Prostate gland (tissue), 2 donors: ENCODE results near the gene GLRA3. TPM values are rescaled to one million over a fixed set of nuclear protein-coding genes. Genes with fewer than 3 reads are reported as not detected.

Experiments
- DNase-seq: peaks from one replicate; pipeline ENCODE4 v3.0.0-alpha.2; 2019; ENCODE audit warnings: low spot score
- H3K27ac ChIP-seq, 2 donors: fragments of 200-600 bp; sonication (generic); 2 replicates each; pipeline ENCODE4 v1.5.1; 2017 to 2019
- H3K27me3 ChIP-seq: fragments of 200-600 bp; sonication (generic); replicated peaks from 2 replicates; pipeline ENCODE4 v1.5.1; 2019; ENCODE audit not compliant: insufficient read depth
- H3K36me3 ChIP-seq, 2 donors: fragments of 200-600 bp; sonication (generic); 1 replicate in 1 of 2; 2 replicates in 1 of 2; pipeline versions ENCODE4 v1.5.1 to v1.8.1; 2017 to 2019
- H3K4me1 ChIP-seq: fragments of 200-600 bp; sonication (generic); replicated peaks from 2 replicates; pipeline ENCODE4 v1.5.1; 2019
- H3K4me3 ChIP-seq, 2 donors: fragments of 200-600 bp; sonication (generic); 2 replicates each; pipeline ENCODE4 v1.5.1; 2017 to 2019
- H3K9me3 ChIP-seq: fragments of 200-600 bp; sonication (generic); 2 replicates; pipeline ENCODE4 v1.5.1; 2017
- CTCF ChIP-seq, 4 experiments: fragments of 200-600 bp in 2 of 4; fragments of 450-650 bp in 2 of 4; sonication (generic) in 2 of 4; IDR thresholded peaks; 1 replicate in 3 of 4; 2 replicates in 1 of 4; pipeline ENCODE4 v1.5.1; 2016 to 2019; ENCODE audit warnings: antibody characterized with exemption in 4 of 4, mild to moderate bottlenecking in 2 of 4, moderate library complexity in 2 of 4
- POLR2A ChIP-seq: fragments of 450-650 bp; IDR thresholded peaks from one replicate; pipeline ENCODE4 v1.6.1; 2016; ENCODE audit warnings: antibody characterized with exemption, mild to moderate bottlenecking
- POLR2AphosphoS5 ChIP-seq: sonication (generic); formaldehyde crosslinking; IDR thresholded peaks from one replicate; pipeline ENCODE4 v1.6.1; 2017; ENCODE audit warnings: antibody characterized with exemption
- WGBS: methylation state at CpG from one replicate; pipeline ENCODE4 v1.1.5; 2018; 5-methylcytosine and 5-hydroxymethylcytosine counted together
- intact Hi-C: fragments of 100-400 bp; cut with DNase I; formaldehyde crosslinking; loops from one replicate; pipeline ENCODE4 v1.14.2; 2022
- total RNA-seq, 2 donors: library from RNA; depleted of rRNA; stranded (reverse); fragments of >200 nt; gene quantifications; one replicate each; pipeline ENCODE4 v1.1.0, GENCODE V29; 2016

GLRA3 gene
- total RNA-seq, 2 donors from 2014 or later, result 0.17 TPM; not detected in 1

DNA sequence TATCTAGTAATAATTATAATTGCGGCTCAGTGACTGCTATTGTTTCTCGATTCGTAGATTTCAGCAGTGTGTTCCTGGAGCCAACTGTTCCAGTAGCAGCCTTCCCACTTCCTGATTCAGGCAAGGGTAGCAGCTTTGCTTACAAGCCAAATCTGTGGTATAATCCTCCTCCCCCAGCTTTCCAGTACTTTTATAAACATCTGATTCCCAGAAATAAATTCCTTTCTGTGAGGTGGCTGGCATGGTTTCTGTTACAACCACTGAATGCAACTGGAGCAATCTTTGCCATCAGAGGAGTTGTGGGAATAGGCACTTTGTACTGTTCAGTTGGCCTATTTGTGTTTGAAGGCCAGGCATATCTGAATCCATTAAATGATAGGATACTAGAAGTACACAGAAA, 80.0 kb downstream of the GLRA3 start:
- intact Hi-C loops, result no loop called here
- no peaks in the 10 kb centered on the region for H3K27me3 ChIP-seq
- no peak for DNase-seq
- no peak overlapping the region for H3K4me3 ChIP-seq
- 90% methylated on average over 3 of the region's 3 CpGs for WGBS
- H3K4me1 ChIP-seq, result no peaks in the 10 kb centered on the region
- H3K9me3 ChIP-seq, result no peaks in the 10 kb centered on the region
- no peak overlapping the region for H3K27ac ChIP-seq
- TF ChIP-seq POLR2AphosphoS5 (no peak), POLR2A (no peak), CTCF (IDR thresholded peaks at IDR 0.05) (no peak)
- no peaks in the 10 kb centered on the region for H3K36me3 ChIP-seq

DNA sequence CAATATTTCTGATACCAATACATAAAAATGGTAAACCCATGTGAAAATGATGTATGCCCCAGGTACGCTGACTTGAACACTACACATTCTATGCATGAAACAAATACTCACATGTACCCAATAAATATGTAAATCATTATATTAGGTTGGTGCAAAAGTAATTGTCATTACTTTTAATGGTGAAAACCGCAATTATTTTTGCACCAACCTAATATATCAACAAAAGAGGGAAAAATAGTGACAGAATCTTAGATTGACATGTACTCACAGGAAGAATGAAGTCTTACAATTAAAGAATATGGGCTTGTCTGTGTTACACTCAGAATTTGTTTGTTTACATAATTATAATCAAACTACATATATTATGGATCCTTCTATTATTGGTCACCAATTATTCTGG, 82.3 kb downstream of the GLRA3 start:
- Histone ChIP-seq H3K4me1 (no peaks in the 10 kb centered on the region), H3K36me3 (no peaks in the 10 kb centered on the region), H3K4me3 (no peak overlapping the region), H3K27me3 (no peaks in the 10 kb centered on the region), H3K9me3 (no peaks in the 10 kb centered on the region), H3K27ac (no peak overlapping the region)
- DNase-seq, result no peak
- TF ChIP-seq POLR2A, result no peak
- no peak for TF ChIP-seq POLR2AphosphoS5
- no peak for TF ChIP-seq CTCF (IDR thresholded peaks at IDR 0.05)
- WGBS, result 80% methylated on average over 2 of the region's 2 CpGs
- intact Hi-C loops, result no loop called here

DNA sequence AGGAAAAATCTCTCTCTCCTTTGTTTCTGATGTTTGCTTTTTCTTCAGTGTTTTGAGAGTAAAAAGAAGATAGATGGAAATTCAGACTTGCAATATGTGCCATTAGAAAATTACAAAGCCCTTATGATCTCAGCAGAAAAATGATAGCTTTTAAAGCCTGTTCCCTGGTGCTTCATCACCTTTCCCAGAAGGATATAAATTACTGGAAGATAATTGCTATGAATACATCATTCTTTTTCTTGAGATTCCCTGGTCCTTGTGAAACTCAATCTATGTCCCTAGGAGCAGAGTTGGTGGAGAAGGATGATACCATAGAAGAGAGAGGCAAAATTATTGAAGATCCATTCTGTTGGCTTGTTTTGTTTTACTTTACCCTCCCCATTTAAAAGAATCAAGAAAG, 86.5 kb downstream of the GLRA3 start:
- Histone ChIP-seq H3K27me3 (no peaks in the 10 kb centered on the region), H3K4me3 (no peak overlapping the region), H3K4me1 (no peaks in the 10 kb centered on the region), H3K27ac (no peak overlapping the region), H3K36me3 (no peaks in the 10 kb centered on the region), H3K9me3 (no peaks in the 10 kb centered on the region)
- DNase-seq, result no peak
- intact Hi-C loops, result no loop called here
- TF ChIP-seq POLR2AphosphoS5 (no peak), CTCF (IDR thresholded peaks at IDR 0.05) (no peak), POLR2A (no peak)

GRCh38 chr4:174739576-174739975, 89.5 kb downstream of the GLRA3 start:
- no peak for TF ChIP-seq CTCF (IDR thresholded peaks at IDR 0.05)
- TF ChIP-seq POLR2A, result no peak
- TF ChIP-seq POLR2AphosphoS5, result no peak
- intact Hi-C loops, result no loop called here
- Histone ChIP-seq H3K9me3 (no peaks in the 10 kb centered on the region), H3K4me1 (no peaks in the 10 kb centered on the region), H3K36me3 (no peaks in the 10 kb centered on the region), H3K27ac (no peak overlapping the region), H3K4me3 (no peak overlapping the region), H3K27me3 (no peaks in the 10 kb centered on the region)
- 96% methylated on average over 3 of the region's 3 CpGs for WGBS
- DNase-seq, result no peak

- Histone ChIP-seq H3K4me3 (no peak overlapping the region), H3K27ac (no peak overlapping the region), H3K36me3 (no peaks in the 10 kb centered on the region), H3K4me1 (no peaks in the 10 kb centered on the region), H3K9me3 (no peaks in the 10 kb centered on the region), H3K27me3 (no peaks in the 10 kb centered on the region)
- TF ChIP-seq POLR2AphosphoS5 (no peak), CTCF (IDR thresholded peaks at IDR 0.05) (no peak), POLR2A (no peak)
- DNase-seq, result no peak
- 93% methylated on average over 4 of the region's 4 CpGs for WGBS
- intact Hi-C loops, result no loop called here
These were observed 94.9 kb downstream of the GLRA3 start for GRCh38 chr4:174734181-174734580.
